NCI-H1694 treated with DMSO at 0.1 percent for 48 hours (cell line): Measurements from ENCODE around the gene PPP2R1A.
"Not testable (repeated sequence)": the region's sequence is repeated elsewhere in the genome, so short reads cannot be mapped to it uniquely, and the experiment has no call there.

Experiments
- DNase-seq: peaks from one replicate; lab custom pipeline; 2025; lab: John Stamatoyannopoulos, UW

Gene PPP2R1A

GRCh38 chr19:52200755-52201391 is 11.0 kb downstream of the PPP2R1A start:
- DNase-seq = not testable (repeated sequence)

DNA sequence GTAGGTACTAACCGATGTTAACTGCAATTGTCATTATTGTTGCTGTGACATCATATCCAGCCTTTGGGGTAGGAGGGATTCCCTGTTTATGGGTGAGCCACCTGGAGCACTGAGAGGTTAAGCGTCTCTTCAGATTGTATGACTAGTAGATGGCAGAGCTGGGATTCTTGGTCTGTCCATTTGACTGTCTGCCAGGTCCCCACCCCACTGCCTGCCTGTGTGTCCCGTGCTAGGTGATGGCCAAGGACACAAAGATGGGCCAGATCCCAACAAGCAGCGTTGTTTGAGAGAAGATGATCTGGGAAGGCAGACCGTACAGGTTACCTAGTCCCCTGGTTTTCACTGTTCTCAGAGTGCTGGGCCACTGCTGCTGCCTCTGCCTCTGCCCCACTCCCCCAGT is 16.6 kb downstream of the PPP2R1A start:
- DNase-seq = no peak

- DNase-seq = no peak
Observed at GRCh38 chr19:52211203-52211602, 21.4 kb downstream of the PPP2R1A start.

GRCh38 chr19:52211926-52212571 is 22.2 kb downstream of the PPP2R1A start:
- no peak for DNase-seq

DNA sequence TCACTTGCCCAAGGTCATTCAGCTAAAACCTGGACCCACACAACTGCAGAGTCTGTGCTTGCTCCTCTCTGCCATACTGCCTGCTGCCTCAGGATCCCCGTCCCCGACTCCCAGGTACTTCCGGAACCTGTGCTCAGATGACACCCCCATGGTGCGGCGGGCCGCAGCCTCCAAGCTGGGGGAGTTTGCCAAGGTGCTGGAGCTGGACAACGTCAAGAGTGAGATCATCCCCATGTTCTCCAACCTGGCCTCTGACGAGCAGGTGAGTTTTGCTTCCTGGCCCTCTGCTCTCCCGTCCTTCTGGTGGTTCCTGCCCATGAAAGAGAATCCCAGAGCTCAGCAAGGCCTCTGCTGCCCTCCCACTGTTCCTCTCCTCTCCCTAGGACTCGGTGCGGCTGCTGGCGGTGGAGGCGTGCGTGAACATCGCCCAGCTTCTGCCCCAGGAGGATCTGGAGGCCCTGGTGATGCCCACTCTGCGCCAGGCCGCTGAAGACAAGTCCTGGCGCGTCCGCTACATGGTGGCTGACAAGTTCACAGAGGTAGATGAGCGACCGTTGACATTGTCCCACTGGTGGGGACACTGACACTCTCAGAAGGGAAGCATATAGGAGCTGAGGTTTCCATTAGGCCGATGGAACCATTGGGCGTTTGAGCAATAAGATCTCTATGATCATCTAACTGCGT is 22.9 kb downstream of the PPP2R1A start:
- DNase-seq = no peak

DNA sequence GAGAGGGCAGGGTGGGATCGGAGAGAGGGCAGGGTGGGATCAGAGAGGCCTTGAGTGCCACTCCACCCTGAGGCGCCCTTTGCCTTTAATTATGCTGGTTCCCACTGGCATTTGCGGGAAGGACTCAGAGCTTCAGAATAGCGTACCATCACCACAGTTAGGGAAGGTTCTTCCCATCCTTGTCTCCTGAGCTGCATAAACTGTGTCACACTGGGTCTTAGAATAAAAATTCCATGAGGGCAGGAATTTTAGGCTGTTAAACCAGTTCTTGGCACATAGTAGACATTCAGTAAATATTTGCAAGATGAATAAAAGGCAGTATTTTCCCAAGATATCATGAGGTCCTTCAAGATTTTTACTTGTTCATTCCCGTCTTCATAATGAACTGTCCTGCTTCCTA is 24.4 kb downstream of the PPP2R1A start:
- DNase-seq = no peak

DNA sequence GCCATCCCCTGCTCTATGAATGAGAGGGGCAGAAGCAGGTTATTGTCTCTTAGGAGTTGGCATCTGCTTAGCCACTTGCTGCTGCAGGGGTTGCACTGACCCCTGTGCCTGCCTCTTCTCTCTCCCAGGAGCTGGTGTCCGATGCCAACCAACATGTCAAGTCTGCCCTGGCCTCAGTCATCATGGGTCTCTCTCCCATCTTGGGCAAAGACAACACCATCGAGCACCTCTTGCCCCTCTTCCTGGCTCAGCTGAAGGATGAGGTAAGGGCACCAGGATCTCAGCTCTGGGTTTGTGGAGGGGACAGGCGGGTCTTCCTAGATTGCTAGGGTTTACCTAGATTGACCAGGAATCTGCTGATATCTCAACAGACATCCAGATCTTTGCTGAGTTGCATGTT is 26.5 kb downstream of the PPP2R1A start:
- DNase-seq = no peak

DNA sequence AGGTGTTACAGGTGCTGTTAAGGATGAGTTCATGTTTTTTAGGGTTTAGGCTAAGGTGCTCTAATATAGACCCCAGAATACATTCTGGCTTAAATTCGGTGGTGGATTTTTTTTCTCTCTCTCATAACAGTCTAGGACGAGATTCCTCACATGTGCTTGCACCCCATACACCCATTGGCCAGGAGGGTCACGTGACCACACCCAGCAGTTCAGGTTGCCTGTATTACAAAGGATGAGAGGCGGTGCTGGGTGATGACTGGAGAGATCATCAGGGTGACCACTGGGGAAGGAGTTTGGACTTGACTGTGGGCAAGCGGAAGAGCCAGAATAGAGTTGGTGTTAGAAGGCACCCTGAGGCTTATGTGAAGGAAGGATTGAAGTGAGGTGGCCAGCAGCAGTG is 27.7 kb downstream of the PPP2R1A start:
- no peak for DNase-seq

DNA sequence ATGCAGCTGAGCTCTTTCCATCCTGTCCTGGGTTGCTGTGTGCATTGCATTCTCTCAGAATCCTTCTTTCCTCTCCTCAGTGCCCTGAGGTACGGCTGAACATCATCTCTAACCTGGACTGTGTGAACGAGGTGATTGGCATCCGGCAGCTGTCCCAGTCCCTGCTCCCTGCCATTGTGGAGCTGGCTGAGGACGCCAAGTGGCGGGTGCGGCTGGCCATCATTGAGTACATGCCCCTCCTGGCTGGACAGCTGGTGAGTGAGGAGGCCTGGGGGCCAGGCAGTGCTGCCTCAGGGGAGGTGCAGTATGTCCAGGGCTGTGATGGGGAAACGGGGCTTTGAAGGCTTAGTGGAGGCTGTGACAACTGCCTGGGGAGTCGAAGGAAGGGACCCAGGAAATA is 29.8 kb downstream of the PPP2R1A start:
- DNase-seq = no peak

GRCh38 chr19:52221031-52221430 is 31.2 kb downstream of the PPP2R1A start:
- no peak for DNase-seq

DNA sequence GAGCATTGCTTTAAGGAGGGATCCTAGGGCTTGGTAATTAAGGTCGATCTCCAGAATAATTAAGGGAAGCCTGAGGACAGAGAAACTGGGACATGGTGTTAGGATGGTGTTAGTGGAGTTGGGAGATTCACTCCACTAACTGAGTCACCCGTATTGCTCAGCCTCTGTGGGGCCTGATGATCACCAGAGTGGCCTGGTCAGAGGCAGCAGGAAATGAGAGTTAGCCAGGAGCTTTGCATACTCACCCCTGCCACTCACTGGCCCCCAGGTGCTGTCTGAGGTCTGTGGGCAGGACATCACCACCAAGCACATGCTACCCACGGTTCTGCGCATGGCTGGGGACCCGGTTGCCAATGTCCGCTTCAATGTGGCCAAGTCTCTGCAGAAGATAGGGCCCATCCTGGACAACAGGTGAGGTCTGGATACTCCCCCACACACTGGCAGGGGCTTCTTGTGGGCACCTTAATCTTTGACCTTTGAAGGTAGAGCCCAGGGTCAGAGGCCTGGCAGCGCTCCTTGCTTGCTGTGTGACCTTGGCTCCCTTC is 32.1 kb downstream of the PPP2R1A start:
- no peak for DNase-seq

DNA sequence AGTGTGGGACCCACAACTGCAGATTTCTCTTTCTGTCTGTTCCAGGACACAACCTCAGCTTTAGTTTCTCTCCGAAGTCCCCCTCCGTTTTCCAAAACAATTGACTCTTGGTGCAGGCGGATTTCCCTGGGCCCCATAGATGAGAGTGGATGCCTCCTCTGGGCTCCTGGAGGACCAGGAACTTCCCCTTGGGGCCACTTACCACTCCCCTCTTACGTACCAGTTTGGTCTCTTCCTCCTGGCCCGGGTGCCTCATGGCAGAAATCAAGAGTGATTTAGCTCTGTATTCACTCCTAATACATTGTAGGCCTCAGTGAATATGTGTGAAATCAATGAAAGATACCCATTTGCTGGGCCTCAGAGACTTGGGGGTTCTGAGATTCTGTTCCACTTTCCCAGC is 34.4 kb downstream of the PPP2R1A start:
- no peak for DNase-seq

DNA sequence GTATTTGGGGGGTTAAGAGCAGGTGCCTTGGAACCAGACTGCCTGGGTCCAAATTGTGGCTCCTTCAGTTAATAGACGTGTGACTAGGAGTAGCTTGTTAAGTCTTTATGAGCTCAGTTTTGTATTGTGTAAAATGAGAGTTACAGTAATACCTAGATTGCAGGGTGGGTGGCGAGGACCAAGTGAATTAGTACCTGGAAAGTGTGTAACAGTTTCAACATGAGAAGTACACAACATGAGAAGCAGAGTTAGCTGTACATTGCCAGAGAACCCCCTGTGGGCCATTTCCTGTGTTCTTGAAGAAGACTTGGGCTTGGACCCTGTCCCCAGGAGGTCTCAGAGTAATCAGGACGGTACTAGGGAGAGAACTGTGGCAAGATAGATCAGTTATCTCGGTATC is 36.8 kb downstream of the PPP2R1A start:
- DNase-seq = no peak

DNA sequence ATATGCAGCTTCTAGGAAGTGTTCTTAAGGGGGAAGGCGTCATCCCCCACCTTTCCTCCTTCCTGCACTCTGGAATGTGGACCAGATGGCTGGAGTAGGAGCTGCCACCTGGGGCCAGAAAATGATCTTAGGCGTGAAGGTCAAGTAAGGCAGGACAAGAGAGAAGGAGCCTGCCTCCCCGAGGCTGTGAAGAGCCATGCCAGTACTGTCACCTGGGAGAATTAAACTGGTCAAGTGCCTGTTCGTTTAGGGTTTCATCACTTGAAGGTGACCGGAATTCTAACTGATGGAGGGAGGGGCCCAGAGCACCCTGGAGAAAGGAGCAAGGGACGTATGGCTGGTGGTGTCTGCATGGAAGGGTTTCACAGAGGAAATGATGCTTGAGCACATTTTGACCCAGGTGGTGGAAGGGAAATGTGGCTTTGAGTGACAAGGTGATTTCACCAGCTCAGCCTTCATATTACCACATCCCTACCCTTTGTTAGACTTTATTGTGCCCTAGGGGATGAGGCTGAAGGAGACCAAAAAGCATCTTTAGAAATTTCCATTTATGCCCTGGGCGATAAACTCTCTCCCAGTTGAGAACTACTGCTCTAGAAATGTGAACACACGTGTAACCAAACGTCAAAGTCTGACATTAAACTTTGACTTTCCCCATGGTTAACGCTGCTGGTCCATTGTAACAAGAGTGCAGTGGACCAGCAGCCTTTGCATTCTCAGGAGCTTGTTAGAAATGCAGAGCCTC is 37.5 kb downstream of the PPP2R1A start:
- DNase-seq = no peak

DNA sequence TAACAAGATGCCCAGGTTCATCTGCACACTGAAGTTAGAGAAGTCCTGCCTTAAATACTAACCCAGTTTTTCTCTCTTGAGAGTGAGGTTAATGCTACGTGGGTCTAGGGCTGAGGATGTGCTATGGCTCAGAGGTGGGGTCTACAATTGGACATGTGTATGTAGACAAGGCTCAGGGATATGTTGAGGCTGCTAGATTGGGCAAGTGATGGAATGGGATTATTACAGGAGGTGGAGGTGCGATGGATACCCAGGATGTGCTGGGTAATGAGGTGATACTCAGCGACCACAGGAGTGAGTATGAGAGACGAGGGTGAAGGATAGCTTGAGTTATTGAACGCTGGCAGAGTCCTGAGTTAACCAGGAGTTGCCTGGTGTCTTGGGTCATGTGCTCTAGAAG is 38.1 kb downstream of the PPP2R1A start:
- no peak for DNase-seq

- DNase-seq = no peak
Observed at GRCh38 chr19:52229524-52229923, 39.7 kb downstream of the PPP2R1A start.

GRCh38 chr19:52230685-52231084 is 40.8 kb downstream of the PPP2R1A start:
- no peak for DNase-seq

DNA sequence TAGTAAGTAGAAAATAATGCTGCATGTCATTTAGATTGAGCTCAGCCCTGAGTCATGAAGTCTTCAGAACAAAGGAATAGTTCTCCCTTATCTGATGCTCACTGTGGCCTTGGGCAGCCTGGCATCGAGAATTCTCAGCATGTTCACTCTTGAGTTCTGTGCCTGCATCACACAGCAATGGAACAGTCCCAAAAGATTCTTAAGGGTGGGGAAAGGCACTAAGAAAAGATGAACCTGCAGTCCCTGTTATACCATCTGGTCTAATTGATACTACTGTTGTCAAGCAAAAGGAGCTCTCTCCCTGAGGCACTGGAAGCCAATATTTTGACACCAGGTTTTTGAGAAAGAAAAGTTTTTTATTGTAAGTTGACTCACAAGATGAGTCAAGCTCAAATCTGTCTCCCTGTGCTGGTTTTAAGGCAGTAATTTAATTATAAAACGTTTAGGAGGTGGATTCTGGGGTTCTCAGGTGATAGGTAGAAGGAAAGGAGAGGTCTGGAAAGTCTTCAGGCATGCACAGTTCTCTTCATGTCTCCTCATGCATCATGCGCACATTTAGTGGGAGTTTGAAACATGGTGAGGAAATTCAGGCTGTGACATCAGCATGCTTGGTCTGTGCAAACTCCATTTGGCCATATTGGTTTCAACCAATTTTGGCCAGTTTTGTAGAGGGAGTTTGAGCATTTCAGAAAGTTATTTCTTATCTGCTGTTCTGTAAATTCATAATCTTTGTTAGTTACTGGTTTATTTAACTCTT is 41.5 kb downstream of the PPP2R1A start:
- no peak for DNase-seq

DNA sequence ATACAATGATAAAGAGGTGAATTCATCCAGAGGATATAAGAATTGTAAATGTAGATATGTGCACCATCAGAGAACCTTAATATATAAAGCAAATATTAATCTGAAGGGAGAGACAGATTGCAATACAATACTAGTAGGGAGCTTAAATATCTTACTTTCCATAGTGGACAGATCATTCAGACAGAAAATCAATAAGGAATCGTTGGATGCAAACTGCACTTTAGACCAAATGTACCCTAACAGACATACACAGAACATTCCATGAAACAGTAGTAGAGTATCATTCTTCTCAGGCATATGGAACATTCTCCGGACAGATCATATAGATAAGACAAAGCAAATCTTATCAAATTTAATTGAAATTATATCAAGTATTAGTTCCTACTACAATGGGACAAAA is 44.6 kb downstream of the PPP2R1A start:
- no peak for DNase-seq

- DNase-seq = no peak
Observed at GRCh38 chr19:52237197-52237596, 47.3 kb downstream of the PPP2R1A start.

DNA sequence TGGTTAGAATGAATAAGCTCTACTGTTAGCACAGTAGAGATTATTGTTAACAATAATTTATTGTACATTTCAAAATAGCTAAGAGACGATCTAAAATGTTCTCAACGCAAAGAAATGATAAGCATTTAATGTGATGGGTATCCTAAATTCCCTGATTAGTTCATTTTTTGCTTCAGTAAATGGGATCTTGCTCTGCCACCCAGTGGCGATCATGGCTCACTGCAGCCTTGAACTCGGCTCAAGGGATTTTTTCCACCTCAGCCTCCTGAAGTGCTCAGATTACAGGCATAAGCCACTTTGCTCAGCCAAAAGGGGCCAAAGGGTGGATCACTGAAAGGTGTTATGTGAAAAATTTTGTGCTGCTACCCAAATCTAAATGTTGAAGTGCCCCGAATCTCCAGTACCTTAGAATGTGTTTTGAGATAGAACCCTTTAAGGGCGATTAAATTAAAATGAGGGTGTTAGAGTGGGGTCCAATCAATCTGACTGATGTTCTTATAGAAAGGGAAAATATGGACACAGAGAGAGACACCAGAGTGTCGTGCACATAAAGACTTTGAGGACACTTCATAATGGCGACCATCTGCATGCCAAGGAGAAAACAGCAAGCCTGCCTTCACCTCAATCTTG is 48.0 kb downstream of the PPP2R1A start:
- DNase-seq = peak; percentile 4
